ENCODE data around the gene NPHP4. TPM values are rescaled to one million over a fixed set of nuclear protein-coding genes. Genes with fewer than 3 reads are reported as not detected.

NPHP4 gene
- total RNA-seq, 2 experiments from 2014 or later: 15.4 to 20.3 TPM

DNA sequence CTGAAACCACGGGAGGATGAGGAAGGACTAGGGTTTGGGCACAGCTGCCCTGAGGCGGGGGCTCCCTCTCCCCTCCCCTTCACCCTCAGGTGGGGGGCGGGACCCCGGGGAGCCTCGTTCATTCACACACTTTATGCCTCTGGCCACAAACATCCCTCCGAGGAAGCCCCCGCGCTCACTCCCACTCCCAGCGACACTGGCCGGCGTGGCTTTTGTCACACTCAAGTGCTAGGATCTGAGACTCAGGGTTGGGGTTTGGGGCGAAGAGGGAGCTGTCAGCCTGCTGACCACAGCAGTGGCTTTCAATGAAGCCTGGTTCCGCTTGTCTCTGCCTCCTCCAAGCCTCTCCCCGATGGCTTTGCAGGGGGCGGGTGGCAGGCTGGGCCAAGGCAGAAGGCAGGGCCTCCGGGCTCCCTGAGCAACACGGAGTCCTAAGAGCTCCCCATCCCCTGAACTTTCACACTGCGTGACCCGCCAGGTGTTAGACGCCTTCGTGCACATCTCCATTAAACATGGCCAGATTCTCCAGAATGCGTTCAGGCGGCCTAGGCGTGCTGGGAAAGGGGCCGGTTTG, 178.1 kb downstream of the NPHP4 start:
- CTCF ChIA-PET: no interaction called here
- Mint-ChIP-seq H3K9me3 (ENCODE audit: low read depth) (no peaks in the 10 kb centered on the region), H3K27ac (no peak overlapping the region), H3K4me3 (no peak overlapping the region), H3K4me1 (no peaks in the 10 kb centered on the region), H3K27me3 (no peaks in the 10 kb centered on the region), H3K36me3 (no peaks in the 10 kb centered on the region)
- ATAC-seq (no peak), DNase-seq (no peak)

DNA sequence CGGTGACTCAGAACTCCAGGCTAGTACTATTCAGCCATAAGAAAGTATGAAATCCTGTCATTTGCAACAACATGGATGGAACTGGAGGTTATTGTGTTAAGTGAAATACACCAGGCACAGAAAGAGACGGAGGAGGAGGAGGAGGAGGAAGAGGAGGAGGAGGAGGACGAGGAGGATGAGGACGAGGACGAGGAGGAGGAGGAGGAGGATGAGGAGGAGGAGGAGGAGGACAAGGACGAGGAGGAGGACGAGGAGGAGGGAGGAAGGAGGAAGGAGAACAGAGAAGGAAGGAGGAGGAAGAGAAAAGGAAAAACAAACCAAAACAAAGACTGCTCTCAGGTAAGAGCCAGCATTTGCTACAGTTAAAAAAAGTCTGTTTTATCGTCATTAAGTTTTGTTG, 178.7 kb downstream of the NPHP4 start:
- Mint-ChIP-seq H3K9me3 (ENCODE audit: low read depth) (no peaks in the 10 kb centered on the region), H3K4me1 (no peaks in the 10 kb centered on the region), H3K27me3 (no peaks in the 10 kb centered on the region), H3K36me3 (no peaks in the 10 kb centered on the region), H3K27ac (no peak overlapping the region), H3K4me3 (no peak overlapping the region)
- no peak for ATAC-seq
- CTCF ChIA-PET: no interaction called here
- DNase-seq: no peak

Small RNAs within 50 kb of the gene (microRNA-seq; reads per million reads assigned to microRNA genes)
- gene MIR4689: not detected

Other genes with a start within 250 kb of the NPHP4 start
- gene KCNAB2, start 53.5 kb upstream of the NPHP4 start, total RNA-seq: 100 to 1,000 TPM; 248 to 368 TPM
- 1 to 10 TPM in 1 of 2 experiments, under 1 TPM in 1; 0.47 to 1.1 TPM for gene CHD5, start 187.9 kb upstream of the NPHP4 start, total RNA-seq
- 100 to 1,000 TPM; 229 to 287 TPM for gene RPL22, start 207.2 kb upstream of the NPHP4 start, total RNA-seq
- 10 to 100 TPM; 12.4 to 36.7 TPM for gene RNF207, start 213.7 kb upstream of the NPHP4 start, total RNA-seq
- gene ICMT, start 243.5 kb upstream of the NPHP4 start, total RNA-seq: 10 to 100 TPM; 59.1 to 72.8 TPM

Measured in activated CD8-positive, alpha-beta memory T cell treated with anti-CD3 and anti-CD28 coated beads, Interleukin-2, amount 10 ng/mL, durations not matched to agents 7 days and 5 days (primary cell).